Stimulated activated CD8-positive, alpha-beta memory T cell treated with anti-CD3 and anti-CD28 coated beads, Interleukin-7, amount 100 ng/mL, for 1 hour (primary cell): ENCODE data around the gene CDKAL1.
"Not testable (repeated sequence)": the region's sequence is repeated elsewhere in the genome, so short reads cannot be mapped to it uniquely, and the experiment has no call there.

Source experiments
- DNase-seq, 2 donors: peaks; one replicate each; pipeline ENCODE4 v3.0.0-alpha.2; 2020; ENCODE audit warnings: low read depth in 2 of 2

The CDKAL1 gene

DNA sequence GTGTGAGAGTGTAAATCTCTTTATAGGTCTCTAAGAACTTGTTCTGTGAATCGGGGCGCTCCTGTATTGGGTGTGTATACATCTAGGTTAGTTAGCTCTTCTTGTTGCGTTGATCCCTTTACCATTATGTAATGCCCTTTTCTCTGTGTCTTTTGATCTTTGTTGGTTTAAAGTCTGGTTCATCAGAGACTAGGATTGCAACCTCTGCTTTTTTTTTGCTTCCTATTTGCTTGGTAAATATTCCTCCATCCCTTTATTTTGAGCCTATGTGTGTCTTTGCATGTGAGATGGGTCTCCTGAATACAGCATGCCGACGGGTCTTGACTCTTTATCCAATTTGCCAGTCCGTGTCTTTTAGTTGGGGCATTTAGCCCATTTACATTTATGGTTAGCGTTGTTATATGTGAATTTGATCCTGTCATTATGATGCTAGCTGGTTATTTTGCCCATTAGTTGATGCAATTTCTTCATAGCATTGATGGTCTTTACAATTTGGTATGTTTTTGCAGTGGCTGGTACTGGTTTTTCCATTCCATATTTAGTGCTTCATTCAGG, 60.1 kb downstream of the CDKAL1 start:
- DNase-seq, result not testable (repeated sequence)

DNA sequence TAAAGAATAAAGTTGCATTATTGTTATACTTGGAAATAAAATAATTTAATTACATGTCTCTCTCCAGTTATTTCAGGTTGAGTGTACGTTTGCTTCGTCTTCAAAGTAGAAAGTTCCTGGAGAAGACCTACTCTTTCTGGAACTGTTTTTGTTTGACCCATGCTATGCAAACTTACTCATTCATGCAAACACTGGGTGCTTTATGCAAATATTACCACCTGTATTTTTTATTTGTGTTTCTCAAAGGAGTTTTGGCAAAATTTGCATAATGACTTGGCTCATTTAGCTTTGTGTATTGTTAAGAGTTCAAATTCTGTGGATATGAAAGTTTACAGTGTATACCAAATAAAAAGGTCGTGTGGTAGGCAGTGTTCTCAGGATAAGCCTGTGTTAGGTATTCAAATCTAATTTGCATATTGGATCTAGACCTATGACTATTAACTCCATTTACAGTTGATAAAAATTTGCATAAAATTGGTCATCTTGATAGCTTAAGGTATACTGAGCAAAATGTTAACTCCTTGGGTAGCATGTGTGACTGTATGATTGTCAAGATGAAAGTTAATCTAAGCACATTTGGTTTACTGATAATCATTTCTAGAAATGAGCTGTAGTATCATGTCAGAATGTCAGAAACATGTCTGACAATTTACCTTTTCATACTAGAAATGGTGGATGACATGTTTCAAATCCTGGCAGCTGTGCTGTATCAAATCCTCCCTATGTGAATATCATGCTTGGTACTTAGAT, 65.2 kb downstream of the CDKAL1 start:
- DNase-seq, result no peak

- DNase-seq, result no peak
These were observed 66.6 kb downstream of the CDKAL1 start for GRCh38 chr6:20600831-20601230.

DNA sequence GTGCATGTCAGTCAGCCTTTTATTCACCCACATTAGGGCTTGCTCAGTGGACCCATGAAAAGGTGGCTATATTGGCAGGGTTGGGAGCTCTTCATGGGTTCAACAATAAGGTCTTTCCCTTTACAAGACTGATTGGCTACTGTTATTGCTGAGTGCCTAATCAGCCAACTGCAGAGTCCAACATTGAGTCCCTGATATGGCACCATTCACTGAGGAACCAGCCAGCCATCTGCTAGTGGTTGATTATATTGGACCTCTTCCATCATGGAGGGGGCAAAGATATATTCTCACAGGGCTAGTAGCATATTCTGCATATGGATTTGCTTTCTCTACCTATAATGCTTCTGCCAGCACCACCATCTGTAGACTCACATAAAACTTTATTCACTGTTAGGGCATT, 69.9 kb downstream of the CDKAL1 start:
- DNase-seq, result no peak

DNA sequence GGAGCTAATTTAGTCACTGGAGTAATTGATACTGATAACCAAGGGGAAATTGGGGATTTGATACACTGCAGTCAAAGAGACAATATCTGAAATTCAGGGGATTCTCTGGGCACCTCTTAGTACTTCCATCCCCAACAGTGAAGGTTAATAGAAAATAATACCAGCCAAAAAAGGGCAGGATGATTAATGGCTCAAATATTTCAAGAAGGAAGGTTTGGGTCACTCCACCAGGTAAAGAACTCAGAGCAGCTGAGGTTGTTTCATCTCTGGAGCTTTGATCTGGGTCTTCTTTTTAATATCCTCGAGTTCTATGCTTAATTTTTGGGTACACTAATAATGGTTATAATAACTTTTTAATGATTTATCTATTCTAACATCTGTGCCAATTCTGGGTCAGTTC, 70.8 kb downstream of the CDKAL1 start:
- no peak for DNase-seq

DNA sequence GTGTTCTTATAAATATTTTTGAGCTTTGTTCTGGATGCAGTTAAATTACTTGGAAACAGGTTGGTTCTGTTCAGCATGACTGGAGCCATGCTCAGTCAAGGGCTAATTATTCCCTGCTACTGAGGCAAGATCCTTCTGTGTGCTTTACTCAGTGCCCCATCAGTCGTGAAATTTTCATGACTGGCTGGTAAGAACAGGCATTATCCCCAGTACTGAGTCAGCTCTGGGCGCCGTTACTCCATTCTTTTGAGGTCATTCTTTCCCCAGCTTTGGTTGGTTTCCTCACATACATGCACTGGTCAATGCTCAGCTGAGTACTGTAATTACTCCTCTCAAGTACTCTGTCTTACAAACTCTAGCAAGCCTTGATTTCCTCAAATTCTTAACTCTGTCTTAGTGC, 71.3 kb downstream of the CDKAL1 start:
- DNase-seq, result no peak

GRCh38 chr6:20606831-20607230, 72.6 kb downstream of the CDKAL1 start:
- DNase-seq, result no peak

DNA sequence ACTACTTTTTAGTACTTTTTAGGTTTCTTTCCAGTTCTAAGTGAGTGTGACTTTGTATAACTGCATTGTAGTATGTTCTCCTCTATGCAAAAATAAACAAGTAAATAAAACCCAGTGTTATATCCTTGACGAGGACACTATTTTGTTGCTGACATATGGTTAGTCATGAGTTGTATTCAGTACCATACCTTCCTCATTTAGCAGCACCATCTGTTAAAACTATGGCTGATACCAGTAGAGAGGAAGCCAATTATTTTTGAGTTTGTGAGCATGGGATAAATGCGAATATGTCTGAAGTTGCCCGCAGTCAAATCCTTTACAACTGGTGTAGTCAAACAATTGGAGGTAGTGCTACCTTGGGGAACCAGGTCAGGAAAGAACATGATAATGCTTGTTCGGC, 74.1 kb downstream of the CDKAL1 start:
- DNase-seq, result no peak

DNA sequence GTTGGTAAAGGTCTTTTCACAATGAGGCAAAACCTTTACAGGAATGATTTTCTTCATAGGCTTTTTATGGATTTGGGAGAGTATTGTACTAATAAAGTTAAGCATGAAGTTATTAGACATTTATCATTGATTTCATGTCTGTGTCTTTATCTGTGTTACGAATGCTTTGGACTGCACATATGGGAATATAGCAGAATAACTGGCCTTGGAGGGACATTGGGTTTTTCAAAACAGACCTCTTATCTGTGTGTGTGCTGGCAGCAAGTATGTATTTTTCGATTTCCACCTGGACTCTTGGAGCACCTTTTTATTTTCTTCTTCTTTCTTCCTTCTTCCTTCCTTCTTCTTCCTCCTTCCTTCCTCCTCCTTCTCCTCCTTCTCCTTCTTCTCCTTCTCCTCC, 74.6 kb downstream of the CDKAL1 start:
- no peak for DNase-seq

- not testable (repeated sequence) for DNase-seq
These were observed 75.7 kb downstream of the CDKAL1 start for GRCh38 chr6:20609924-20610323.

DNA sequence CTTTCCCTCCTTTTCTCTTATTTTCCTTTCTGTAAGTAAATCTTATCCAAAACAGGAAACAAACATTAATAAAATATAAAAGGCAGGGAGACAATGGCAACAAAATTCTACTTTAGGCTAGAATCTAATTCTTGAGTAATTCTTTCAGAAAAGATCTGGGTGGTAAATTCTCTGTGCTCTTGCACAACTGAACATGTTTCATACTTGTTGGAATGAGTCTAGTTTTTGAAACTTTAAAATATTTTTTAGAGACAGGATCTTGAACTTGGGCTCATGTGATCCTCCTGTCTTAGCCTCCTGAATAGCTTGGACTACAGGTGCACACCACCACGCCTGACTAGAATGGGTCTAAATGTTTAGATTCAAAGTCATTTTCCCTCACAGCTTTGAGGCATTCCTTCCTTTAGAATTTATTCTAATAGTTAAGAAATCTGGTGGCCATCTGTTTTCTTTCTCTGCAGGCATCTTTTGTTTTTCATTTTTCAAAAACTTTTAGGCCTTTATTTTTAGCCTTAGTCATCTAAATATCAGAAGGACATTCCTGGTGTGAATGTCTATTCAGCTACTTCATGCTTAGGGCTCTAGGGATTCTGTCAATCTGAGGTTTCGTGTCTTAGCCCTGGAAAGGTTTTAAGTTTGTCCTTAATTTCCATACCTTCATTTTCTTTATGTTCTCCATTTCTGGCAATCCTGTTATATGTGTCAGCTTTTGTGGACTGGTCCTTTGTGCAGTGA, 76.5 kb downstream of the CDKAL1 start:
- no peak for DNase-seq

DNA sequence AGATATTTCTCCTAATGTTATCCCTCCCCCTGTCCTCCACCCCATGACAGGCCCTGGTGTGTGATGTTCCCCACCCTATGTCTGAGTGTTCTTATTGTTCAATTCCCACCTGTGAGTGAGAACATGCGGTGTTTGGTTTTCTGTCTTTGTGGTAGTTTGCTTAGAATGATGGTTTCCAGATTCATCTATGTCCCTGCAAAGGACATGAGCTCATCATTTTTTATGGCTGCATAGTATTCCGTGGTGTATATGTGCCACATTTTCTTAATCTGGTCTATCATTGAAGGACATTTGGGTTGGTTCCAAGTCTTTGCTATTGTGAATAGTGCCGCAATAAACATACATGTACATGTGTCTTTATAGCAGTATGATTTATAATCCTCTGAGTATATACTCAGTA, 83.3 kb downstream of the CDKAL1 start:
- not testable (repeated sequence) for DNase-seq

GRCh38 chr6:20620043-20620442, 85.8 kb downstream of the CDKAL1 start:
- DNase-seq, result no peak

GRCh38 chr6:20623761-20624160, 89.5 kb downstream of the CDKAL1 start:
- no peak for DNase-seq

GRCh38 chr6:20626165-20626564, 91.9 kb downstream of the CDKAL1 start:
- no peak for DNase-seq

- no peak for DNase-seq
These were observed 95.3 kb downstream of the CDKAL1 start for GRCh38 chr6:20629509-20629908.

- no peak for DNase-seq
These were observed 95.9 kb downstream of the CDKAL1 start for GRCh38 chr6:20630136-20630535.

GRCh38 chr6:20630617-20631548, 96.6 kb downstream of the CDKAL1 start:
- DNase-seq, result no peak

- no peak for DNase-seq
These were observed 97.3 kb downstream of the CDKAL1 start for GRCh38 chr6:20631549-20631924.

DNA sequence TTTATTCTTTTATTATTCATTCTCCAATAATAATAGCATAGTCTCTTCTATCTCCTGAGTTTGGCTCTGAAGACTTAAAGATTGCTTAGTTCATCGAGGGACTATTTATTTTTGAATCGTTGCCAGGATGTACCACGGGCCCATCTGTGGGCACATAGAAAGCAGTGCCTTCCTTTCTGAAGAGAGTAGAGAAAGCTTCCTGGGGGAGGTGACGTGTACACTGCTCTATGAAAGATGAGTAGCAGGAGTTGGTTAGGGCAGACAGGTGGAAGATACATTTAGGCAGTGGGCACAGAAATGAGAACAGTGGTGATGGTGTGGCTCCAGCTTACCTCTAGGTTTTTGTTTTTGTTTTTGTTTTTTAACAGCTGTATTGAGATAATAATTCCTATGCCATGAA, 98.4 kb downstream of the CDKAL1 start:
- no peak for DNase-seq

- no peak for DNase-seq
These were observed 99.5 kb downstream of the CDKAL1 start for GRCh38 chr6:20633566-20634340.
